ENCODE measurements around the gene KAT8. TPM values are rescaled to one million over a fixed set of nuclear protein-coding genes. Genes with fewer than 3 reads are reported as not detected.
A peak's percentile ranks its signal among the peaks of the same experiment; 100 is the strongest.

KAT8 gene
- total and polyA plus RNA-seq, 2 of the 4 experiments (the other 2 are of a cell fraction): 19.4 to 27.4 TPM

- H3K9ac ChIP-seq (ENCODE audit: low read depth, low read length): peak overlapping the region; percentile 96
- peak overlapping the region; percentile 13; the same call in 1 of the 2 replicates for H3K27ac ChIP-seq (ENCODE audit: insufficient read depth, low read length)
- H3K36me3 ChIP-seq (ENCODE audit: control insufficient read depth, insufficient read depth, low read length): peaks cover 21% of the 10 kb centered on the region
- peak overlapping the region; percentile 73 for H2AFZ ChIP-seq (replicated peaks; ENCODE audit: low read length, poor library complexity)
- H4K5ac ChIP-seq (ENCODE audit: low read depth, low read length): peak overlapping the region; percentile 48
- H3K79me1 ChIP-seq (ENCODE audit: low read depth in 1 of 2, low read length in 2 of 2): peaks cover 34 to 64% of the 10 kb centered on the region in 2 experiments; a peak in 3 of 4 replicates
- H3K23ac ChIP-seq (ENCODE audit: low read depth, low read length): peak overlapping the region; percentile 90
- TF ChIP-seq RAD21 (IDR thresholded peaks at IDR 0.05; ENCODE audit: low read length) (no peak), FOS (IDR thresholded peaks at IDR 0.05; ENCODE audit: low read depth, low read length) (no peak), SMC3 (IDR thresholded peaks at IDR 0.05; ENCODE audit: low read depth, low read length) (no peak), MXI1 (IDR thresholded peaks at IDR 0.05; ENCODE audit: borderline replicate concordance, low read depth, low read length) (no peak), ELK1 (IDR thresholded peaks at IDR 0.05; ENCODE audit: borderline replicate concordance, low read depth, low read length) (no peak), MAFK (IDR thresholded peaks at IDR 0.05; ENCODE audit: low read depth, low read length) (no peak), MAZ (IDR thresholded peaks at IDR 0.05; ENCODE audit: borderline replicate concordance, low read depth, low read length) (no peak), NFE2L2 (IDR thresholded peaks at IDR 0.05; ENCODE audit: low read depth, low read length) (no peak), CEBPB (IDR thresholded peaks at IDR 0.05; ENCODE audit: low read depth, low read length) (no peak), CHD1 (IDR thresholded peaks at IDR 0.05; ENCODE audit: low read depth, low read length) (no peak), BHLHE40 (IDR thresholded peaks at IDR 0.05; ENCODE audit: low read depth, low read length) (no peak), RFX5 (IDR thresholded peaks at IDR 0.05; ENCODE audit: low read depth, low read length) (no peak), USF2 (IDR thresholded peaks at IDR 0.05; ENCODE audit: low read depth, low read length) (no peak), RCOR1 (IDR thresholded peaks at IDR 0.05; ENCODE audit: insufficient replicate concordance, low read length) (no peak), POLR2A (IDR thresholded peaks at IDR 0.05; ENCODE audit: low read depth, low read length) (no peak)
- TF ChIP-seq, protein P1, sequence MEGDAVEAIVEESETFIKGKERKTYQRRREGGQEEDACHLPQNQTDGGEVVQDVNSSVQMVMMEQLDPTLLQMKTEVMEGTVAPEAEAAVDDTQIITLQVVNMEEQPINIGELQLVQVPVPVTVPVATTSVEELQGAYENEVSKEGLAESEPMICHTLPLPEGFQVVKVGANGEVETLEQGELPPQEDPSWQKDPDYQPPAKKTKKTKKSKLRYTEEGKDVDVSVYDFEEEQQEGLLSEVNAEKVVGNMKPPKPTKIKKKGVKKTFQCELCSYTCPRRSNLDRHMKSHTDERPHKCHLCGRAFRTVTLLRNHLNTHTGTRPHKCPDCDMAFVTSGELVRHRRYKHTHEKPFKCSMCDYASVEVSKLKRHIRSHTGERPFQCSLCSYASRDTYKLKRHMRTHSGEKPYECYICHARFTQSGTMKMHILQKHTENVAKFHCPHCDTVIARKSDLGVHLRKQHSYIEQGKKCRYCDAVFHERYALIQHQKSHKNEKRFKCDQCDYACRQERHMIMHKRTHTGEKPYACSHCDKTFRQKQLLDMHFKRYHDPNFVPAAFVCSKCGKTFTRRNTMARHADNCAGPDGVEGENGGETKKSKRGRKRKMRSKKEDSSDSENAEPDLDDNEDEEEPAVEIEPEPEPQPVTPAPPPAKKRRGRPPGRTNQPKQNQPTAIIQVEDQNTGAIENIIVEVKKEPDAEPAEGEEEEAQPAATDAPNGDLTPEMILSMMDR (conservative IDR thresholded peaks at IDR 0.05; ENCODE audit: low read depth, low read length): no peak
- H3K4me1 ChIP-seq (ENCODE audit: control insufficient read depth, insufficient read depth, low read length): peaks cover 3% of the 10 kb centered on the region
- ATAC-seq (ENCODE audit: low read depth): no peak
- no peak overlapping the region; the same call in 1 of the 2 replicates for H3K56ac ChIP-seq (ENCODE audit: extremely low read depth, insufficient read depth, low read length)
- peak overlapping the region; percentile 56 for H2BK5ac ChIP-seq (ENCODE audit: low read depth, low read length, poor library complexity, severe bottlenecking)
- no peak overlapping the region for H2BK120ac ChIP-seq (ENCODE audit: low read depth, low read length)
- intact Hi-C loops (cut with micrococcal nuclease): loop anchor here (5.0 kb wide), 1 partner anchor 61 kb away; the partner anchor contains the start of gene STX4
- peak overlapping the region; percentile 99 for H2AK9ac ChIP-seq (replicated peaks; ENCODE audit: low read depth, low read length, poor library complexity)
- H3K9me1 ChIP-seq (ENCODE audit: insufficient read depth, low read length): peaks cover 15% of the 10 kb centered on the region
- no peak overlapping the region for H2BK20ac ChIP-seq (ENCODE audit: low read depth, low read length)
- ChIA-PET POLR2A (ENCODE audit: unreplicated experiment) (no interaction called here), CTCF (no interaction called here)
- peaks cover 17% of the 10 kb centered on the region for H4K20me1 ChIP-seq (ENCODE audit: insufficient read depth, low read length)
- no peaks in the 10 kb centered on the region for H3K9me3 ChIP-seq (ENCODE audit: control insufficient read depth, insufficient read depth, low read length)
- WGBS, 2 experiments (ENCODE audit: extremely low coverage in 2 of 2, insufficient read length in 1 of 2): 20% methylated on average over 1 of the region's 17 CpGs; no CpG with 5 or more reads in 1 of the 2 experiments
- DNase-seq: peak; percentile 38
- H4K91ac ChIP-seq (ENCODE audit: insufficient read depth, low read depth, low read length): no peak overlapping the region
- no peak overlapping the region for H2BK15ac ChIP-seq (ENCODE audit: low read depth, low read length)
- H2AK5ac ChIP-seq (ENCODE audit: low read depth, low read length): peak overlapping the region; percentile 88
- H3K27me3 ChIP-seq (ENCODE audit: control insufficient read depth, insufficient read depth, low read length): no peaks in the 10 kb centered on the region
- BruUV-seq (replicated peaks): no TSS peak
- H3K14ac ChIP-seq (replicated peaks; ENCODE audit: low read depth, low read length): peak overlapping the region; percentile 96
- dilution Hi-C loops (cut with HindIII; ENCODE audit: low sequenced_read_pairs, unreplicated experiment): no loop called here
- peak overlapping the region in 1 of 2 experiments; percentile 3; a peak in 1 of 4 replicates for H4K8ac ChIP-seq (ENCODE audit: low read depth in 2 of 2, low read length in 2 of 2)
- H3K18ac ChIP-seq (ENCODE audit: low read depth, low read length): no peak overlapping the region
- H3K4ac ChIP-seq (ENCODE audit: low read depth, low read length): peak overlapping the region; percentile 83
- peak overlapping the region; percentile 91 for H3K4me3 ChIP-seq (ENCODE audit: insufficient read depth, low read depth, low read length)
- in situ Hi-C loops (cut with MboI; ENCODE audit: low sequenced_read_pairs): no loop called here
- H3K4me2 ChIP-seq (ENCODE audit: low read depth, low read length): peak overlapping the region; percentile 98
Measured at GRCh38 chr16:31093132-31093703, 24.2 kb upstream of the KAT8 start.
